Pancreas (tissue), 10 donors: ENCODE results near the gene CNEP1R1. TPM values are rescaled to one million over a fixed set of nuclear protein-coding genes. Genes with fewer than 3 reads are reported as not detected.

Experiments used
- ATAC-seq, 4 donors: fragments of 200-7000 bp; cut with Tn5 transposase; one replicate each; pipeline versions ENCODE4 v1.8.0 to v1.9.1; 2020; ENCODE audit warnings: mild to moderate bottlenecking in 4 of 4, moderate library complexity in 4 of 4
- DNase-seq, 6 donors: peaks; one replicate each; pipeline ENCODE4 v3.0.0-alpha.2; 2020
- FAIRE-seq: peaks from 2 replicates; lab custom pipeline; 2012; peaks lifted over from hg19 to GRCh38; lab: Jason Lieb, UNC
- H3K27ac ChIP-seq, 4 donors: fragments of 200-600 bp; sonication (generic); 1 replicate in 3 of 4; 2 replicates in 1 of 4; pipeline versions ENCODE4 v1.5.0 to v1.8.0; 2020
- H3K27me3 ChIP-seq, 4 donors: fragments of 200-600 bp; one replicate each; pipeline ENCODE4 v1.8.0; 2021
- H3K36me3 ChIP-seq, 3 donors: fragments of 200-600 bp; sonication (generic) in 1 of 3; one replicate each; pipeline versions ENCODE4 v1.5.0 to v1.8.0; 2020 to 2021
- H3K4me1 ChIP-seq, 3 donors: fragments of 200-600 bp; one replicate each; pipeline ENCODE4 v1.8.0; 2021
- H3K4me3 ChIP-seq, 4 donors: fragments of 200-600 bp; sonication (generic) in 2 of 4; one replicate each; pipeline versions ENCODE4 v1.5.0 to v1.8.0; 2020 to 2021
- H3K9me3 ChIP-seq, 4 donors: fragments of 200-600 bp; one replicate each; pipeline ENCODE4 v1.8.0; 2021
- WGBS, 2 donors: extraction: QIAGEN DNeasy Blood & Tissue Kit; methylation state at CpG; one replicate each; pipeline ENCODE4 v1.1.7; 2013; 5-methylcytosine and 5-hydroxymethylcytosine counted together
- intact Hi-C, 3 donors: fragments of 100-400 bp; cut with DNase I; formaldehyde crosslinking; loops; one replicate each; pipeline versions ENCODE4 v1.11.1 to v1.14.2; 2022
- polyA plus RNA-seq, 2 donors: library from polyadenylated mRNA; stranded (reverse); fragments of 200-250 nt; gene quantifications; one replicate each; pipeline ENCODE4 v1.2.3, GENCODE V29; 2013
- total RNA-seq, 6 donors: library from RNA; stranded (reverse); fragmentation: NEBNext Ultra II Directional in 4 of 6; extraction: Animal tissue kit (Norgen Biotek cat#: 25700) in 4 of 6; gene quantifications; one replicate each; pipeline versions ENCODE4 v1.2.1 to v1.2.4, GENCODE V29; 2021 to 2023
- TF ChIP-seq, protein P1 (sequence below), 4 donors: fragments of 200-600 bp; sonication (generic) in 3 of 4; IDR thresholded peaks; one replicate each; pipeline versions ENCODE4 v1.5.0 to v1.8.0; 2021; ENCODE audit warnings: antibody characterized with exemption in 4 of 4
- donor health status: healthy with polysubstance abuse.
- donor health status: DM: no; HTN: no; CAD: no; lungs with moderate emphysema.
- donor health status: DM: no; HTN: no; CAD: no.
- donor health status: control.
- donor health status: control.
- donor health status: Bipolar disorder and iron deficiency.
- donor health status: DM: yes; HTN: yes; CAD: no.
- donor health status: DM: no; HTN: no; CAD: no.
- donor health status: DM: no; HTN: no; CAD: no.
- donor health status: DM: yes; HTN: yes; CAD: no.

The CNEP1R1 gene, protein sequence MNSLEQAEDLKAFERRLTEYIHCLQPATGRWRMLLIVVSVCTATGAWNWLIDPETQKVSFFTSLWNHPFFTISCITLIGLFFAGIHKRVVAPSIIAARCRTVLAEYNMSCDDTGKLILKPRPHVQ
- total RNA-seq (10 to 100 TPM in 1 of 6 donors, 1 to 10 TPM in 5; 3.9 to 10.2 (median 6.3) TPM), polyA plus RNA-seq (1 to 10 TPM; 4.1 to 7.3 TPM)

DNA sequence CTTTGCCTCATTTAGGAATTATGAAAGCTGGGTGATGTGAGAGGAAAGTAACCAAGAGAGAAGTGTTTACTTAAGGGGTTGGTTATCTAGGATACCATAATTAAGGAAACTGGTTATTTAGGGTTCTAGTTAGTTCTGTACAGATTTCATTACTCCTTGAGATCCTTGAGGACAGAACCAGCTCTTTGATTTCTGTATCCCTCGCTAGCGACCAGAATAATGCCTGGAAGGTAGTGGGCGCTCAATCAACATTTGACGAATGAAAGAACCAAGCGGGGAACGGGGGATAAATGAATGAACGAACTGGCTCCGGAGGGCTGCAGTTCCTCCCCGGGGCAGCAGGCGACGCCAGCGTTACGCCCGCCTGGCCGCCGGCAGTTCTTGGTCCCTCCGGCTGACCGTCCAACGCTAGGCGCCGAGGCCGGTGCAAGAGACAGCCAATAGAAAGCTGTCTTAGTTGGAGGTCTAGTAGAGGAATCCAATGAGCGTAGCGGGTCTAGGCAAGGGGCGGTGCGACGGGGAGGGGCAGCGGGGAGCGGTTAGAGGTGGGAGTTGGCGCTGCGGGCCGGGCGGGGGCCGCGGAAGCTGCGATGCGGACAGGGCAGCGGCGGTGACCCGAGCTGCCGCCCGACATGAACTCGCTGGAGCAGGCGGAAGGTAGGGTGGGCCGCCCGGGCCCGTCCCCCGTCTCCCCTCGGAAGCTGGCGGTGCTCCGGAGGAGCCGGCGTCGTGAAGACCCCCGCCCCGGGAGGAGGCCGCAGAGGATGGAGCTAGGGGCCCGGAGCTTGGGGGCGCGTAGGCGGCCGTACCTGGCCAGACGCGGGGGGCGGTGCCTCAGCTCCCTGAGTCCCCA is at the start of gene CNEP1R1:
Gene CNEP1R1, plus strand, starts transcription at position 542 of the 853 bp plus-strand sequence. Its CDS starts 91 bp downstream, at position 633.
- Histone ChIP-seq H3K27me3 (no peaks in the 10 kb centered on the region), H3K4me1 (peaks cover 10 to 15% (median 11%) of the 10 kb centered on the region in 3 donors), H3K27ac (peak within 1 kb of the TSS; percentile 39 to 78 (median 72)), H3K9me3 (no peaks in the 10 kb centered on the region), H3K36me3 (no peaks in the 10 kb centered on the region), H3K4me3 (peak within 1 kb of the TSS; percentile 74 to 99 (median 89))
- intact Hi-C loops = no loop called here
- WGBS, 2 donors = 1% methylated on average over 44 to 65 of the region's 65 CpGs
- FAIRE-seq = peak; percentile 78
- DNase-seq = peak; percentile 93 to 98 (median 94)
- TF ChIP-seq, protein P1, sequence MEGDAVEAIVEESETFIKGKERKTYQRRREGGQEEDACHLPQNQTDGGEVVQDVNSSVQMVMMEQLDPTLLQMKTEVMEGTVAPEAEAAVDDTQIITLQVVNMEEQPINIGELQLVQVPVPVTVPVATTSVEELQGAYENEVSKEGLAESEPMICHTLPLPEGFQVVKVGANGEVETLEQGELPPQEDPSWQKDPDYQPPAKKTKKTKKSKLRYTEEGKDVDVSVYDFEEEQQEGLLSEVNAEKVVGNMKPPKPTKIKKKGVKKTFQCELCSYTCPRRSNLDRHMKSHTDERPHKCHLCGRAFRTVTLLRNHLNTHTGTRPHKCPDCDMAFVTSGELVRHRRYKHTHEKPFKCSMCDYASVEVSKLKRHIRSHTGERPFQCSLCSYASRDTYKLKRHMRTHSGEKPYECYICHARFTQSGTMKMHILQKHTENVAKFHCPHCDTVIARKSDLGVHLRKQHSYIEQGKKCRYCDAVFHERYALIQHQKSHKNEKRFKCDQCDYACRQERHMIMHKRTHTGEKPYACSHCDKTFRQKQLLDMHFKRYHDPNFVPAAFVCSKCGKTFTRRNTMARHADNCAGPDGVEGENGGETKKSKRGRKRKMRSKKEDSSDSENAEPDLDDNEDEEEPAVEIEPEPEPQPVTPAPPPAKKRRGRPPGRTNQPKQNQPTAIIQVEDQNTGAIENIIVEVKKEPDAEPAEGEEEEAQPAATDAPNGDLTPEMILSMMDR (IDR thresholded peaks at IDR 0.05) = peak; percentile 96 to 99 (median 98)
- ATAC-seq = peak; percentile 99 to 100 (median 100)

- no peaks in the 10 kb centered on the region for H3K4me1 ChIP-seq
- TF ChIP-seq, protein P1 (IDR thresholded peaks at IDR 0.05) = no peak
- FAIRE-seq = no peak
- no peak for ATAC-seq
- no peaks in the 10 kb centered on the region for H3K27me3 ChIP-seq
- no peak for DNase-seq
- H3K36me3 ChIP-seq = no peaks in the 10 kb centered on the region
- no peak overlapping the region for H3K4me3 ChIP-seq
- no peak overlapping the region for H3K27ac ChIP-seq
- H3K9me3 ChIP-seq = no peaks in the 10 kb centered on the region
- intact Hi-C loops = no loop called here
Measured at GRCh38 chr16:49977427-49977826, 47.6 kb upstream of the CNEP1R1 start.

DNA sequence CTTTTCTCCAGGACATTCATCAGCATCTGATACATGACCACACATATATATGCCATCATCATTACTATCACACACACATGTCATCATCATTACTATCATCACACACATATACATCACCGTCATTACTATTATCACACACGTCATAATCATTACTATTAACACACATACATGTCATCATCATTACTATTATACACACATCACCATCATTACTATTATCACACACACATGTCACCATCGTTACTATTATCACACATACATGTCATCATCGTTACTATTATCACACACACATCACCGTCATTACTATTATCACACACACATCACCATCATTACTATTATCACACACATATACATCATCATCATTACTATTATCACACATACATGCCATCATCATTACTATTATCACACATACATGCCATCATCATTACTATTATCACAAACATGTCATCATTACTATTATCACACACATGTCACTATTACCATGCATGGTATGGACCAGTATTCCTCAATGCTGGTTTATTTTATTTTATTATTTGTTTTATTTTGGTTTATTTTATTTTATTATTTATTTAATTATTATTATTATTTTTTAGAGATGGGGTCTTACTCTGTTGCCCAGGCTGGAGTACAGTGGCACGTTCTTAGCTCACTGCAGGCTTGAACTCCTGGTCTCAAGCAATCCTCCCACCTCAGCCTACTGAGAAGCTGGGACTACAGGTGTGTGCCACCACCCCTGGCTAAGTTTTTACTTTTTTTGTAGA is 46.3 kb upstream of the CNEP1R1 start:
- Histone ChIP-seq H3K4me1 (no peaks in the 10 kb centered on the region), H3K36me3 (no peaks in the 10 kb centered on the region), H3K27me3 (no peaks in the 10 kb centered on the region), H3K4me3 (no peak overlapping the region), H3K27ac (no peak overlapping the region), H3K9me3 (no peaks in the 10 kb centered on the region)
- no peak for FAIRE-seq
- TF ChIP-seq, protein P1 (IDR thresholded peaks at IDR 0.05) = no peak
- ATAC-seq = no peak
- DNase-seq = no peak
- intact Hi-C loops = no loop called here
- WGBS, 2 donors = 76 to 84% methylated on average over 6 of the region's 6 CpGs

GRCh38 chr16:49980166-49980565 is 44.9 kb upstream of the CNEP1R1 start:
- no peak for ATAC-seq
- no peak overlapping the region for H3K4me3 ChIP-seq
- no peak overlapping the region for H3K27ac ChIP-seq
- WGBS, 2 donors = 60 to 68% methylated on average over 3 of the region's 3 CpGs
- TF ChIP-seq, protein P1 (IDR thresholded peaks at IDR 0.05) = no peak
- no peaks in the 10 kb centered on the region for H3K9me3 ChIP-seq
- H3K27me3 ChIP-seq = no peaks in the 10 kb centered on the region
- intact Hi-C loops = no loop called here
- DNase-seq = no peak
- FAIRE-seq = no peak
- no peaks in the 10 kb centered on the region for H3K4me1 ChIP-seq
- no peaks in the 10 kb centered on the region for H3K36me3 ChIP-seq
